Liver (tissue), 9 donors: ENCODE data around the gene PHGDH. TPM values are rescaled to one million over a fixed set of nuclear protein-coding genes. Genes with fewer than 3 reads are reported as not detected.

ENCODE experiments used
- DNase-seq: peaks from one replicate; pipeline ENCODE4 v3.0.0-alpha.2; 2017; ENCODE audit warnings: low spot score
- H3K27ac ChIP-seq, 2 donors: one replicate each; pipeline ENCODE4 v1.7.0; 2013; ENCODE audit warnings: inconsistent platforms in 2 of 2, low read length in 2 of 2, control low read depth in 1 of 2, low read depth in 1 of 2, mild to moderate bottlenecking in 1 of 2
- H3K27me3 ChIP-seq, 4 donors: one replicate each; pipeline versions ENCODE4 v1.6.1 to v1.7.0; 2013; ENCODE audit warnings: low read length in 3 of 4, inconsistent platforms in 1 of 4, mild to moderate bottlenecking in 1 of 4, moderate library complexity in 1 of 4; ENCODE audit not compliant: control insufficient read depth in 4 of 4, insufficient read depth in 4 of 4
- H3K36me3 ChIP-seq, 4 donors: one replicate each; pipeline versions ENCODE4 v1.6.1 to v1.7.0; 2013; ENCODE audit warnings: low read length in 3 of 4, mild to moderate bottlenecking in 3 of 4, low read depth in 1 of 4, moderate library complexity in 1 of 4; ENCODE audit not compliant: control insufficient read depth in 4 of 4, insufficient read depth in 3 of 4
- H3K4me1 ChIP-seq, 4 donors: one replicate each; pipeline versions ENCODE4 v1.6.1 to v1.7.0; 2013; ENCODE audit warnings: low read length in 3 of 4, mild to moderate bottlenecking in 3 of 4, moderate library complexity in 1 of 4; ENCODE audit not compliant: control insufficient read depth in 4 of 4, insufficient read depth in 4 of 4
- H3K4me3 ChIP-seq, 3 donors: one replicate each; pipeline versions ENCODE4 v1.6.1 to v1.7.0; 2013; ENCODE audit warnings: low read length in 3 of 3, control low read depth in 1 of 3, low read depth in 1 of 3, mild to moderate bottlenecking in 1 of 3
- H3K9ac ChIP-seq, 2 donors: one replicate each; pipeline ENCODE4 v1.7.0; 2013; ENCODE audit warnings: low read length in 2 of 2, mild to moderate bottlenecking in 2 of 2, moderate library complexity in 2 of 2, control low read depth in 1 of 2, low read depth in 1 of 2
- H3K9me3 ChIP-seq, 4 donors: one replicate each; pipeline versions ENCODE4 v1.6.1 to v1.7.0; 2013; ENCODE audit warnings: low read length in 3 of 4; ENCODE audit not compliant: control insufficient read depth in 4 of 4
- ATF3 ChIP-seq: IDR thresholded peaks from 2 replicates; pipeline ENCODE4 v1.6.1; 2016; ENCODE audit warnings: antibody characterized with exemption
- CTCF ChIP-seq: fragments of 150-350 bp; IDR thresholded peaks from 2 replicates; pipeline ENCODE4 v1.5.1; 2017; ENCODE audit warnings: improper control_type of control experiment, low read depth, low read length; ENCODE audit not compliant: missing input control
- EGR1 ChIP-seq, 2 donors: IDR thresholded peaks; 2 replicates each; pipeline ENCODE4 v1.6.1; 2016 to 2018; ENCODE audit warnings: antibody characterized with exemption in 2 of 2, low read depth in 2 of 2
- FOXA1 ChIP-seq: IDR thresholded peaks from 2 replicates; pipeline ENCODE4 v1.6.1; 2016; ENCODE audit warnings: antibody characterized with exemption
- FOXA2 ChIP-seq: IDR thresholded peaks from 2 replicates; pipeline ENCODE4 v1.6.1; 2016; ENCODE audit warnings: antibody characterized with exemption
- GABPA ChIP-seq, 2 donors: IDR thresholded peaks in 1 of 2; conservative IDR thresholded peaks in 1 of 2; 2 replicates each; pipeline ENCODE4 v1.6.1; 2016; ENCODE audit warnings: antibody characterized with exemption in 2 of 2, mild to moderate bottlenecking in 1 of 2, moderate library complexity in 1 of 2
- HNF4A ChIP-seq, 2 donors: conservative IDR thresholded peaks; 2 replicates each; pipeline ENCODE4 v1.6.1; 2016; ENCODE audit warnings: antibody characterized with exemption in 2 of 2, mild to moderate bottlenecking in 2 of 2
- HNF4G ChIP-seq: IDR thresholded peaks from 2 replicates; pipeline ENCODE4 v1.6.1; 2016; ENCODE audit warnings: antibody characterized with exemption
- JUND ChIP-seq, 2 donors: IDR thresholded peaks; 2 replicates each; pipeline ENCODE4 v1.6.1; 2016; ENCODE audit warnings: antibody characterized with exemption in 2 of 2
- MAX ChIP-seq: IDR thresholded peaks from 2 replicates; pipeline ENCODE4 v1.6.1; 2016; ENCODE audit warnings: antibody characterized with exemption
- NR2F2 ChIP-seq: IDR thresholded peaks from 2 replicates; pipeline ENCODE4 v1.6.1; 2016; ENCODE audit warnings: antibody characterized with exemption
- RAD21 ChIP-seq, 2 donors: IDR thresholded peaks; 2 replicates each; pipeline ENCODE4 v1.6.1; 2016; ENCODE audit warnings: antibody characterized with exemption in 2 of 2, mild to moderate bottlenecking in 2 of 2
- RXRA ChIP-seq, 2 donors: IDR thresholded peaks; 2 replicates each; pipeline ENCODE4 v1.6.1; 2017 to 2018; ENCODE audit warnings: antibody characterized with exemption in 2 of 2, mild to moderate bottlenecking in 1 of 2
- SP1 ChIP-seq: IDR thresholded peaks from 2 replicates; pipeline ENCODE4 v1.6.1; 2018; ENCODE audit warnings: antibody characterized with exemption, mild to moderate bottlenecking
- TAF1 ChIP-seq: conservative IDR thresholded peaks from 2 replicates; pipeline ENCODE4 v1.6.1; 2016; ENCODE audit warnings: antibody characterized with exemption, mild to moderate bottlenecking
- YY1 ChIP-seq: IDR thresholded peaks from 2 replicates; pipeline ENCODE4 v1.6.1; 2016; ENCODE audit warnings: antibody characterized with exemption, mild to moderate bottlenecking
- ZBTB33 ChIP-seq: IDR thresholded peaks from 2 replicates; pipeline ENCODE4 v1.6.1; 2016; ENCODE audit warnings: antibody characterized with exemption
- polyA plus RNA-seq, 2 donors: library from polyadenylated mRNA; stranded (reverse) in 1 of 2; unstranded in 1 of 2; fragments of 200-250 nt in 1 of 2; fragments of >200 nt in 1 of 2; fragmentation: Nextera tagmentation in 1 of 2; extraction: Ambion mirVana in 1 of 2; gene quantifications; one replicate each; pipeline versions ENCODE4 v1.2.1 to v1.2.3, GENCODE V29; 2013 to 2015
- total RNA-seq, 2 donors: library from RNA; depleted of rRNA; stranded (reverse); fragments of >200 nt; gene quantifications; one replicate each; pipeline ENCODE4 v1.2.3, GENCODE V29; 2014
- TF ChIP-seq, protein P1 (sequence below): IDR thresholded peaks from 2 replicates; pipeline ENCODE4 v1.6.1; 2016; ENCODE audit warnings: antibody characterized with exemption, mild to moderate bottlenecking
- donor health status: healthy.
- donor health status: healthy.
- donor health status: healthy.
- donor health status: healthy.
- donor health status: healthy.

Gene PHGDH
- total and polyA plus RNA-seq, 4 donors: 48.0 to 178 (median 80.5) TPM

DNA sequence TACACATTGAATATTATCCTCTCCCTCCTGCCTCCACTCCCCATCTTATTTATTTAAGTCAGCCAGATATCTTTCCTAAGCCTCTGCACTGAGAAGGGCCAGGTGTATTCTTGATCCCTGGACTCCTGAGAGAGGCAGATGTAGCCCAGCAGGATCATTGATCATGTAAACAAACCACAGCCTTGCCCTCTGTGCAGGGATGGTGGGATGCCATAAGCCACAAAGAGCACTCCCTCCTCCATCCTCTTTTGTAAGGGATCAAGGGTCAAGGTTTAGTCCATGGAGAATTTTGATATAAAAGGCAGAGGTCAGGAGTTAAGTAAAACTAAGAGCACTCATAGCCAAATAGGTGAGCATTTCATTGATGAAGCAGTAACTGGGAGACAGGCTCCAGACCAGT is 17.3 kb downstream of the PHGDH start:
- Histone ChIP-seq H3K27me3 (no peaks in the 10 kb centered on the region), H3K4me1 (peaks cover 10 to 54% (median 47%) of the 10 kb centered on the region in 4 donors), H3K36me3 (peaks cover 0 to 14% (median 6%) of the 10 kb centered on the region in 4 donors), H3K4me3 (peak overlapping the region in 1 of 3 donors; percentile 1), H3K9ac (no peak overlapping the region), H3K27ac (peak overlapping the region in 1 of 2 donors; percentile 17), H3K9me3 (no peaks in the 10 kb centered on the region)
- no peak for DNase-seq
- TF ChIP-seq, protein P1, sequence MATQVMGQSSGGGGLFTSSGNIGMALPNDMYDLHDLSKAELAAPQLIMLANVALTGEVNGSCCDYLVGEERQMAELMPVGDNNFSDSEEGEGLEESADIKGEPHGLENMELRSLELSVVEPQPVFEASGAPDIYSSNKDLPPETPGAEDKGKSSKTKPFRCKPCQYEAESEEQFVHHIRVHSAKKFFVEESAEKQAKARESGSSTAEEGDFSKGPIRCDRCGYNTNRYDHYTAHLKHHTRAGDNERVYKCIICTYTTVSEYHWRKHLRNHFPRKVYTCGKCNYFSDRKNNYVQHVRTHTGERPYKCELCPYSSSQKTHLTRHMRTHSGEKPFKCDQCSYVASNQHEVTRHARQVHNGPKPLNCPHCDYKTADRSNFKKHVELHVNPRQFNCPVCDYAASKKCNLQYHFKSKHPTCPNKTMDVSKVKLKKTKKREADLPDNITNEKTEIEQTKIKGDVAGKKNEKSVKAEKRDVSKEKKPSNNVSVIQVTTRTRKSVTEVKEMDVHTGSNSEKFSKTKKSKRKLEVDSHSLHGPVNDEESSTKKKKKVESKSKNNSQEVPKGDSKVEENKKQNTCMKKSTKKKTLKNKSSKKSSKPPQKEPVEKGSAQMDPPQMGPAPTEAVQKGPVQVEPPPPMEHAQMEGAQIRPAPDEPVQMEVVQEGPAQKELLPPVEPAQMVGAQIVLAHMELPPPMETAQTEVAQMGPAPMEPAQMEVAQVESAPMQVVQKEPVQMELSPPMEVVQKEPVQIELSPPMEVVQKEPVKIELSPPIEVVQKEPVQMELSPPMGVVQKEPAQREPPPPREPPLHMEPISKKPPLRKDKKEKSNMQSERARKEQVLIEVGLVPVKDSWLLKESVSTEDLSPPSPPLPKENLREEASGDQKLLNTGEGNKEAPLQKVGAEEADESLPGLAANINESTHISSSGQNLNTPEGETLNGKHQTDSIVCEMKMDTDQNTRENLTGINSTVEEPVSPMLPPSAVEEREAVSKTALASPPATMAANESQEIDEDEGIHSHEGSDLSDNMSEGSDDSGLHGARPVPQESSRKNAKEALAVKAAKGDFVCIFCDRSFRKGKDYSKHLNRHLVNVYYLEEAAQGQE: peak; percentile 82
- peak in 1 of 2 donors; percentile 48 for TF ChIP-seq GABPA (IDR thresholded peaks at IDR 0.05 in 1 of 2, conservative IDR thresholded peaks at IDR 0.05 in 1 of 2)
- peak; percentile 99 to 100 for TF ChIP-seq HNF4A (conservative IDR thresholded peaks at IDR 0.05)
- TF ChIP-seq FOXA2: peak; percentile 88
- TF ChIP-seq MAX: peak; percentile 91
- TF ChIP-seq RXRA (IDR thresholded peaks at IDR 0.05): peak; percentile 98 to 99
- peak; percentile 74 to 97 for TF ChIP-seq JUND (IDR thresholded peaks at IDR 0.05)
- TF ChIP-seq YY1: peak; percentile 90
- TF ChIP-seq TAF1: no peak
- peak; percentile 62 to 67 for TF ChIP-seq RAD21 (IDR thresholded peaks at IDR 0.05)
- peak; percentile 94 for TF ChIP-seq FOXA1
- peak; percentile 97 for TF ChIP-seq SP1
- TF ChIP-seq CTCF: no peak
- TF ChIP-seq HNF4G: peak; percentile 97
- TF ChIP-seq NR2F2: peak; percentile 98
- peak in 1 of 2 donors; percentile 63 for TF ChIP-seq EGR1 (IDR thresholded peaks at IDR 0.05; ENCODE audit: low read depth in 2 of 2)
- TF ChIP-seq ATF3: peak; percentile 58
- TF ChIP-seq ZBTB33: peak; percentile 90
